Neural cell (in vitro differentiated cells): ENCODE measurements around the gene RSU1.

Source experiments
- CTCF ChIP-seq: fragments of 450-650 bp; IDR thresholded peaks from 2 replicates; pipeline ENCODE4 v1.5.1; 2014; ENCODE audit warnings: antibody characterized with exemption, mild to moderate bottlenecking, moderate library complexity; ENCODE audit not compliant: poor library complexity, severe bottlenecking
- EZH2 ChIP-seq: fragments of 200-600, 300-800 bp; shearing (Covaris generic), sonication (generic); IDR thresholded peaks from 2 replicates; pipeline ENCODE4 v1.6.1; 2014; ENCODE audit warnings: antibody characterized with exemption, low read length, borderline replicate concordance, mild to moderate bottlenecking; ENCODE audit not compliant: insufficient read depth, poor library complexity, severe bottlenecking
- POLR2AphosphoS5 ChIP-seq: IDR thresholded peaks from 2 replicates; pipeline ENCODE4 v1.6.1; 2012
- RAD21 ChIP-seq: fragments of 450-650 bp; conservative IDR thresholded peaks from 2 replicates; pipeline ENCODE4 v1.6.1; 2014; ENCODE audit warnings: antibody characterized with exemption, mild to moderate bottlenecking, moderate library complexity
- REST ChIP-seq: IDR thresholded peaks from 2 replicates; pipeline ENCODE4 v1.6.1; 2012; ENCODE audit warnings: borderline replicate concordance
- TAF1 ChIP-seq: IDR thresholded peaks from 2 replicates; pipeline ENCODE4 v1.6.1; 2012; ENCODE audit warnings: low read depth

GRCh38 chr10:16675334-16675733 is 141.9 kb downstream of the RSU1 start:
- TF ChIP-seq POLR2AphosphoS5, result no peak
- no peak for TF ChIP-seq EZH2
- no peak for TF ChIP-seq RAD21
- no peak for TF ChIP-seq REST
- no peak for TF ChIP-seq CTCF
- TF ChIP-seq TAF1, result no peak
